Stimulated activated CD8-positive, alpha-beta memory T cell treated with anti-CD3 and anti-CD28 coated beads, Interleukin-4, amount 100 ng/mL, for 4 hours (primary cell): ENCODE results near the gene TMEM219.

Source experiments
- DNase-seq, 2 donors: peaks; one replicate each; pipeline ENCODE4 v3.0.0-alpha.2; 2020; ENCODE audit warnings: low read depth in 2 of 2, low spot score in 1 of 2

TMEM219 gene

DNA sequence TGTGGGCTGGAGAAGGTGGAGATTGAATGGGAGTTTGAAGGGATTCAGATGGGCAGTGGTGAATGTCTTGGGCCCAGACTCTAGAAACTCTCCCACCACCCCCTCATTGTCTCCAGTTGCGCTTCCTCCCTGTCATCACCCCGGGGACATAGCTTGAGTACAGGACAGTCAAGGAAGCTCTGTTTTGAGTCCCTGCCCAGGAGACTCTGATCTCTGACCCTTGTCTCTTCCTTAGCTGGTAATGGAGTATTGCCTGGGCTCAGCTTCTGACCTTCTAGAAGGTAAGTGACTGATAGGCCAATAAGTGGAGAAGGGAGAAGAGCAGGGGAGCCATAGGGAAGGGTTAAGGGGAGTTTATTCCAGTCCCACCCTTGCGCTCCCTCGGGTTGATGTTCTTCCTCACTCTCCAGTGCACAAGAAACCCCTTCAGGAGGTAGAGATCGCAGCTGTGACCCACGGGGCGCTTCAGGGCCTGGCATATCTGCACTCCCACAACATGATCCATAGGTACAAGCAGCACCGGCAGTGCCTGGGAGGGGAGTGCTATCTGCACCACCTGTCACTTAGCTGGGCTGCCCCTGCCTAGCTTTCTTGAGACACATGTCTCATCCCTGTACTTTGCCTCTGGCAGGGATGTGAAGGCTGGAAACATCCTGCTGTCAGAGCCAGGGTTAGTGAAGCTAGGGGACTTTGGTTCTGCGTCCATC lies 16.8 kb downstream of the TMEM219 start:
- DNase-seq = no peak

DNA sequence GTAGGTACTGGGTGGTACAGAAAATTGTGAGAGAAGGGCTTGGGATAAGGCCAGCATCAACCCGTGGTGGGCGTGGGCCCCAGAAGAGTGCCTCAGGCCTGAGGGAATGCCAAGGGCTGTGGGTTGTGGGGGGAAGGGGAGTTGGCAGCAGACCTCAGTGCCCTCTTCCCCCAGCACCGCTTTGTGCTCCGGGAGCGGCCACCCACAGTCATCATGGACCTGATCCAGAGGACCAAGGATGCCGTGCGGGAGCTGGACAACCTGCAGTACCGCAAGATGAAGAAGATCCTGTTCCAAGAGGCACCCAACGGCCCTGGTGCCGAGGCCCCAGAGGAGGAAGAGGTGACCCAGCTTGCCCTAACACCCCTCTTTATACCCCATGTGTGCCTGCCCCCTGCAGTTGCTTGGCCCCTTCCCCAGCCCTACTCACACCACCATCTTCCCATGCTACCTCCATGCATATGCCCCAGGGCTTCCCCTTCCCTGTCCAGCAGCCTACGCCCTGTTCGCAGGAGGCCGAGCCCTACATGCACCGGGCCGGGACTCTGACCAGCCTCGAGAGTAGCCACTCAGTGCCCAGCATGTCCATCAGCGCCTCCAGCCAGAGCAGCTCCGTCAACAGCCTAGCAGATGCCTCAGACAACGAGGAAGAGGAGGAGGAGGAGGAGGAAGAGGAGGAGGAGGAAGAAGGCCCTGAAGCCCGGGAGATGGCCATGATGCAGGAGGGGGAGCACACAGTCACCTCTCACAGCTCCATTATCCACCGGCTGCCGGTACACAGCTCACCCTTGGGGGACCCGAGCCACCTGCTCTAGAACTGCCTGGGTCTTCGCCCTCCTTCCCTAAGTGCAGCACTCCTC lies 20.9 kb downstream of the TMEM219 start:
- no peak for DNase-seq

DNA sequence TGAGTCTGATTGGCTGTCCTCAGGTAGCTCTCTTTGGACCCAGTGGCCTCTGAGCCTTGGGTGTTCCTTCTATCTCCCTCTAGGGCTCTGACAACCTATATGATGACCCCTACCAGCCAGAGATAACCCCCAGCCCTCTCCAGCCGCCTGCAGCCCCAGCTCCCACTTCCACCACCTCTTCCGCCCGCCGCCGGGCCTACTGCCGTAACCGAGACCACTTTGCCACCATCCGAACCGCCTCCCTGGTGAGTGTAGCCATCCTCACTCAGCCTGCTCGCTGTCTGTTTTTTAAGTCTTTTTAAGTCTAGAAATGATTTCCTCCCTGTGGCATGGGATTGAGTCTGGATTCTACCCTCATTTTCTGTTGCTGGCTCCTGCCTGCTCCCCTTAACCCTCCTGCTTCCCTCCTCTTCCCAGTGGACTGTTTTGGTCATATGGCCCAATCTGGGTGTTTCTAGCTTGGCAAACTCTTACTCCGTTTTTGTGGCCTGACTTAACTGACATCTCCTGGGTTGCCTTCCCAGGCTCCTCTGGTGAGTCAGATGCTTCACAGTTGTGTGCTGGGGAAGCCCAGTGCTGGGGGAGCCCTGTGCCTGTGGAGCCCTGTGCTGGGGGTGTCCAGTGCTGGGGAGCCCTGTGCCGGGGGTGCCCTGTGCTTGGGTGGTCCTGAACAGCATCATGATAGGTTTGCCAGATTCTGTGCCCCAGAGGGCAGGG lies 21.7 kb downstream of the TMEM219 start:
- no peak for DNase-seq

DNA sequence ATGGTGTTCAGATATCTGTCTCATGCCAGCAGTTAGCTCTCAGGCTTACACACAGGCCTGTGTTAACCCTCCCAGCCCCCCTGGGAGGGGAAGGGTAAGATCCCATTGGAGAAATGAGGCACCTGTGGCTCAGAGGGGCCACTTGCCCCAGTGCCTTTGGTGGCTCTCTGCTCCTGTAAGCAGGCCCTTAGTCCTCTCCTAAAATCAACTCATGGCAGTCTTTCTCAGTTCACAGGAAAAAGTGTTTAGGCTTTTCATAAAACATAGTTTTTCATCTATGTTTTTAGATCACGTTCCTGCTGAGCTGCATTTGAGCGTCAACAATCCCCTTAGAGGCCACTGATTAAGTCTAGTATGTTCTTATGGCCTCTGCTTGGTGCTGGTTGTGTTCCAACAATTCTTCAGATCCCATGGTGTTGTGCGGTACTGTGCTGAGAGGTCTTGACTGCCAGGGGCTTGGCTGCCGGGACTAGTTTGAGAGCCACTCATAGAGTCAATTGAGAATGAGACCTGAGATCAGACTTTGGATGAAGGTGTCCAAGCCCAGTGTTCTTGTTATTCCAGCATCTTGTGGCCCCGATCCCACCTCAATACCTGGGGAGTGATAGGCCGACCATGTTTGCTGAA lies 22.4 kb downstream of the TMEM219 start:
- DNase-seq = no peak

DNA sequence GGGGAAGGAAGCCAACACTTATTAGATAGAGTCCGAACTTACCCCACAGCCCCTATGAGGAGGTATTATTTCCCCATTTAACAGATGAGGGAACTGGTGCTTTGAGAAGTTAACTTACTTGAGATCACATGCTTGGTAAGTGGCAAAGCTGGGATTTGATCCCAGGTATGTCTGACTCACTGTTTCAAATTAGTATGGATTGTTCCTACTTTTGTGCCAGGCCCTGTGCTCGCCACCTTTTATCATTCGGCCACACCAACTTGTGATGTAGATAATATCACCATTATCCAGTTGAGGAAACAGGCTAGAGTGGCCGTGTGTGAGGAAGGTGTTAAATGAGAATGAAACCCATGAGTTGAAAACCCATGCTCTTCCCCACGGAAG lies 22.9 kb downstream of the TMEM219 start:
- DNase-seq = no peak

DNA sequence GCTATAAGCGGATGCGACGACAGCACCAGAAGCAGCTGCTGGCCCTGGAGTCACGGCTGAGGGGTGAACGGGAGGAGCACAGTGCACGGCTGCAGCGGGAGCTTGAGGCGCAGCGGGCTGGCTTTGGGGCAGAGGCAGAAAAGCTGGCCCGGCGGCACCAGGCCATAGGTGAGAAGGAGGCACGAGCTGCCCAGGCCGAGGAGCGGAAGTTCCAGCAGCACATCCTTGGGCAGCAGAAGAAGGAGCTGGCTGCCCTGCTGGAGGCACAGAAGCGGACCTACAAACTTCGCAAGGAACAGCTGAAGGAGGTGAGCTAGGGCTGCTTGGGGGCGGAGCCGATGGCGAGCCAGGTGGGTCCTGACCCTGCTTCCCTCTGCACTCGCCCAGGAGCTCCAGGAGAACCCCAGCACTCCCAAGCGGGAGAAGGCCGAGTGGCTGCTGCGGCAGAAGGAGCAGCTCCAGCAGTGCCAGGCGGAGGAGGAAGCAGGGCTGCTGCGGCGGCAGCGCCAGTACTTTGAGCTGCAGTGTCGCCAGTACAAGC lies 23.5 kb downstream of the TMEM219 start:
- no peak for DNase-seq

DNA sequence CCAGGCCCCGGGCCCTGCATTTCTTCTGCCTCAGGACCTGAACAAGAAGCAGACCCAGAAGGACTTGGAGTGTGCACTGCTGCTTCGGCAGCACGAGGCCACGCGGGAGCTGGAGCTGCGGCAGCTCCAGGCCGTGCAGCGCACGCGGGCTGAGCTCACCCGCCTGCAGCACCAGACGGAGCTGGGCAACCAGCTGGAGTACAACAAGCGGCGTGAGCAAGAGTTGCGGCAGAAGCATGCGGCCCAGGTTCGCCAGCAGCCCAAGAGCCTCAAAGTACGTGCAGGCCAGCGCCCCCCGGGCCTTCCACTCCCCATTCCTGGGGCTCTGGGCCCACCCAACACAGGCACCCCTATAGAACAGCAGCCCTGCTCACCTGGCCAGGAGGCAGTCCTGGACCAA lies 24.4 kb downstream of the TMEM219 start:
- DNase-seq = no peak

DNA sequence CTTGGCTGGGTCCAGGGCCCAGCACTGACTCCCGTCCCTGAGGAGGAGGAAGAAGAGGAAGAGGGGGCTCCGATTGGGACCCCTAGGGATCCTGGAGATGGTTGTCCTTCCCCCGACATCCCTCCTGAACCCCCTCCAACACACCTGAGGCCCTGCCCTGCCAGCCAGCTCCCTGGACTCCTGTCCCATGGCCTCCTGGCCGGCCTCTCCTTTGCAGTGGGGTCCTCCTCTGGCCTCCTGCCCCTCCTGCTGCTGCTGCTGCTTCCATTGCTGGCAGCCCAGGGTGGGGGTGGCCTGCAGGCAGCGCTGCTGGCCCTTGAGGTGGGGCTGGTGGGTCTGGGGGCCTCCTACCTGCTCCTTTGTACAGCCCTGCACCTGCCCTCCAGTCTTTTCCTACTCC lies 25.1 kb downstream of the TMEM219 start:
- no peak for DNase-seq

DNA sequence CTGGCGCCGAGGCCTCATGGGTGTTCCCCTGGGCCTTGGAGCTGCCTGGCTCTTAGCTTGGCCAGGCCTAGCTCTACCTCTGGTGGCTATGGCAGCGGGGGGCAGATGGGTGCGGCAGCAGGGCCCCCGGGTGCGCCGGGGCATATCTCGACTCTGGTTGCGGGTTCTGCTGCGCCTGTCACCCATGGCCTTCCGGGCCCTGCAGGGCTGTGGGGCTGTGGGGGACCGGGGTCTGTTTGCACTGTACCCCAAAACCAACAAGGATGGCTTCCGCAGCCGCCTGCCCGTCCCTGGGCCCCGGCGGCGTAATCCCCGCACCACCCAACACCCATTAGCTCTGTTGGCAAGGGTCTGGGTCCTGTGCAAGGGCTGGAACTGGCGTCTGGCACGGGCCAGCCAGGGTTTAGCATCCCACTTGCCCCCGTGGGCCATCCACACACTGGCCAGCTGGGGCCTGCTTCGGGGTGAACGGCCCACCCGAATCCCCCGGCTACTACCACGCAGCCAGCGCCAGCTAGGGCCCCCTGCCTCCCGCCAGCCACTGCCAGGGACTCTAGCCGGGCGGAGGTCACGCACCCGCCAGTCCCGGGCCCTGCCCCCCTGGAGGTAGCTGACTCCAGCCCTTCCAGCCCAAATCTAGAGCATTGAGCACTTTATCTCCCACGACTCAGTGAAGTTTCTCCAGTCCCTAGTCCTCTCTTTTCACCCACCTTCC lies 25.6 kb downstream of the TMEM219 start:
- DNase-seq = no peak

DNA sequence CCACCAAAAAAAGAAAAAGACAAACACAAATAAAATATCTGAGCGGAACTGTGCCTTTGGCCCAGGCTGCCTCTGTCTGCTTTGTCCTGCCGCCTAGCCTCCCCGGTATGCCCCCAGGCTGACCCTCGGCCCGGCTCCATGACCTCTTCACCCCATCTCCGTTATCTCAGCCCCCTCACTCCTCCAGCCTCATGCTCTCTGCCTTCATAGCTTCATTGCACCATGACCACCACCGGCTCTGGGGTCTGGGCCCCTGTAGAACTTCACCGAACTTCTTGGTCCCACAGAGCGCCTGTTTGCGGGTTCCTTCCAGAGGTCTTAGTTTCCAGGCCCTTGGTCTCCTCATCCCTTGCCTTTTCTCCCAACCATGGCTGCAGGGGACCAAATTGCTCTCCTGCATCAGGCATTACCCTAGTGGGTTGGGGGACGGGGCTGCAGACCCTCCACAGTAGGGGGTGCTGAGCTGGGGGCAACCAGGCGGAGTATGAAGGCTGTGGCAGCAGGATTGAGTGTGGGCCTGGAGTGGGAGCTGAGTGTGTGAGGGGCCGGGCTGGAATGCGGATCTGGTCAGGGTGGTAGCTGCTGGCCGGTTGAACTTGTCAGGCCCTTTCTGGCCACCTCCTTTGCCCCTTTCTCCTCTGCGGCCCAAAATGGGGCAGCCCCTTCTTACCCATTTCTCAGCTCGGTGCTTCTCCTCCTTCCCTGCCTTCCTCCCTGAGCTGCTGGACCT lies 26.6 kb downstream of the TMEM219 start:
- DNase-seq = no peak

DNA sequence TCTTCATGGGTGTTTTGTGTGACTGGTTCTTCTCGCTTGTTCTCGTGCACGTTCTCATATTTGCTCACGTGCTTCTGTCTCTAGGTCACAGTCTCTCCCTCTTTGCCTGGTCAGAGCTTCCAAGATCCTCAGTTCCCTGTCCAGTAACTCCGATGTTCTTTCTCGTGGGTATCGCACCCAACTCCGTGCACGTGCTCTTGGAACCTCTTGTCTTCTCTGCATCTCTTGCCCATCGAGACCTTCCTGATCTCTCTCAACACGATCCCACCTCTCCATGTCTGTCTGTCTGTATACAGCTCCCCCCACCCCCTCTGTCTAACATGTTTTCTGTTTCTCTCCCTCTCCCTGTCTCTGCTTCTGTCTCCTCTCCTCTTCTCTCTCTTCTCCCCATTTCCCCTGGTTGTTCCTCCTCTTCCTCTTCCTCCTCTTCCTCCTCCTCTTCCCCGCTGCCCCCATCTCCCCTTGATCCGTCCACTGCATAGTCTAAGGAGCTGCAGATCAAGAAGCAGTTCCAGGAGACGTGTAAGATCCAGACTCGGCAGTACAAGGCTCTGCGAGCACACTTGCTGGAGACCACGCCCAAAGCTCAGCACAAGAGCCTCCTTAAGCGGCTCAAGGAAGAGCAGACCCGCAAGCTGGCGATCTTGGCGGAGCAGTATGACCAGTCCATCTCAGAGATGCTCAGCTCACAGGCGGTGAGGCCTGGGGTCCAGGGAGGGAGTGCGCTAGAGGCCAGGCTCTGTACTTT lies 27.4 kb downstream of the TMEM219 start:
- no peak for DNase-seq

DNA sequence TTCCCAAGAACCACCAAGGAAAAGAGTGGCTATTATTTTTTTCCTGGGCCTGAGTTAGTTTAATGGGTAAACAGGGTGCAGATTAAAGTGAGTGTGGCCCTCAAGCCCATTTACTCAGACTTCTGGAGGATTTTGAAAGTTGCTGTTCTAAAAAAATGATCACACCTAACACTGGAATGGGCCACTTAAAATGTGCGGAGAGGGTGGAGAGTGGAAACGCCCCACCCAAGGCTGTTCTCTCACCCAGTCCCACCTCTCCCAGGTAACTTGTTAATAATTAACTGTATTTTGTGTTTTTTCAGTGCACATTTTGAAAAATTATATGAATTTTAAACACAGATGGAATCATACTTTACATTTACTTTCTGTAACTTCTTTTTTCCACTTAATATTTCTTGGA lies 28.2 kb downstream of the TMEM219 start:
- DNase-seq = no peak

DNA sequence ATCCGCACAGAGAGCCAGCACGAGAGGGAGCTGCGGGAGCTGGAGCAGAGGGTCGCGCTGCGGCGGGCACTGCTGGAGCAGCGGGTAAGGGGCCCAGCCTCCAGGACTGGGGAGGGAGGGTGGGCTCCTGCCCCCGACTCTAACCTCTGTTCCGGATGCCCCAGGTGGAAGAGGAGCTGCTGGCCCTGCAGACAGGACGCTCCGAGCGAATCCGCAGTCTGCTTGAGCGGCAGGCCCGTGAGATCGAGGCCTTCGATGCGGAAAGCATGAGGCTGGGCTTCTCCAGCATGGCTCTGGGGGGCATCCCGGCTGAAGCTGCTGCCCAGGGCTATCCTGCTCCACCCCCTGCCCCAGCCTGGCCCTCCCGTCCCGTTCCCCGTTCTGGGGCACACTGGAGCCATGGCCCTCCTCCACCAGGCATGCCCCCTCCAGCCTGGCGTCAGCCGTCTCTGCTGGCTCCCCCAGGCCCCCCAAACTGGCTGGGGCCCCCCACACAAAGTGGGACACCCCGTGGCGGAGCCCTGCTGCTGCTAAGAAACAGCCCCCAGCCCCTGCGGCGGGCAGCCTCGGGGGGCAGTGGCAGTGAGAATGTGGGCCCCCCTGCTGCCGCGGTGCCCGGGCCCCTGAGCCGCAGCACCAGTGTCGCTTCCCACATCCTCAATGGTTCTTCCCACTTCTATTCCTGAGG lies 29.1 kb downstream of the TMEM219 start:
- no peak for DNase-seq

DNA sequence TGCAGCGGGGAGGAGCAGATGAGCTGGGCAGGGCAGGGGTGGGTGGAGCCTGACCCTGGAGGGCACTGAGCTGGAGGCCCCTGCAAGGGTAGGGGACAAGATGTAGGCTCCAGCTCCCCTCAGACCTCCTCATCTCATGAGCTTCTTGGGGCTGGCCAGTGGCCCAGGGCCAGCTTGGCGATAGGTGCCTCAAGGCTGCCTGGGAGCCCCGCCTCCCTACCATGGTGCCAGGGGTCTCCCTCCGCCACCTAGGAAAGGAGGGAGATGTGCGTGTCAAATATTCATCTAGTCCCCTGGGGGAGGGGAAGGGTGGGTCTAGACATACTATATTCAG lies 29.7 kb downstream of the TMEM219 start:
- DNase-seq = no peak

DNA sequence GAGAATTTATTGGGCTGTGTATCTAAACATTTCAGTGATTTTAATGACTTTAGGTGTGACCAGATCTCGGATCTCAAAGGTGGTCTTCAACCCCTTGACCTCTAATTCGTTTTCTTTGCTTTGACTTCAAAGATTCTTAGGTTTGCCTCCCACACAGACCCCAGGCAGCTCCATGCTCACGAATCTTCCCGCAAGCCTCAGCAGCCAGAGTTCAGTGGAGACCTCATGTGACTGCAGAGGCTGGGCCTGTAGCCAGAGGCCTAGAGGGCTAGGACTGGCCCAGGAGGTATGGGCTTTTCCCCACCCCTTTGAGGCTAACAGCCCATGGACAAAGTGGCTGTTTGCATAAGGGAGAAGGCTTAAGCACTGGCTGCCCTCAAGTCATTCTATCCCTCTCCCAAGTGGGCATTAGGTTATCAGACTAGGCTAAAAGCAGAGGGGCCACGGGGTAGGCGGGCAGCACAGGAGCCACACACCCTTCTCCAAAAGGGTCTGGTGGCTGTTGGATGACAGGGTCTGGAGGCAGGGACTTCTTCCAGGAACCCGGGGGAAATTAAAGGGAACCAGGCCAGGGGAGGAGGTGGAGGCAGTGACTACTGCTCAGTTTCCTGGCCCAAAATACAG lies 30.6 kb downstream of the TMEM219 start:
- DNase-seq = no peak

DNA sequence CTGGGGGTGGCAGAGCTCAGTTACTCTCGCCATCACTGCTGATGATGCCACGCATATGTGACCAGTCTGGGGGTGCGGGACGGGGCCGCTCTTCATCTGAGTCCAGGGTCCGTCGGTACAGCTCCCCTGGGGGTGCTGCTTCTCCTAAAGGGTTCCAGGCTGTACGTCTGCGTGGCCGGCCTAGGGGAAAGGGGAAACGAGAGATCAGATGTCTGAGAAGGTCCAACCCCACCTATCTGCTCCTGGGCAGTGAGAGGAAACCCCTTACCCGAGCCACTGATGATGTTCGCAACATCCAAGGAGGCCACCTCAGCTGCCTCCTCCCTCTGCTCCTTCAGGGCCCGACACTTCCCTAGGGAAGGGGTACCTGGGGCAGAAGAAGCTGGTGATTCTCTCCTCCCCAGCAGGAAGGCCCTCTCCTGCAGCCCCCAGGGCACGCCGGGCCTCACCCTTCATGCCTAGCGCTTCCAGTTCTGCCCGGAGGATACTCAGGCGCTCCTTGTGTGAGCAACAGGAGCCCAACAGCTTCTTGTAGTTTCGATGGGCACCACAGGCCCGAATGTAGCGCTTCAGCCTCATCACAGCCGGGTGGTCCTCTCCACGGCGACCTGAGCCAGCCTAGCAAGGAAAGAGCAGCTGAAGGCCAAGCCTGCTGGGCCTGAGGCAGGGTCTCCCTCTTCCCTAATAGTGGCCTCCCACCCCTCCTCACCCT lies 31.5 kb downstream of the TMEM219 start:
- DNase-seq = no peak

DNA sequence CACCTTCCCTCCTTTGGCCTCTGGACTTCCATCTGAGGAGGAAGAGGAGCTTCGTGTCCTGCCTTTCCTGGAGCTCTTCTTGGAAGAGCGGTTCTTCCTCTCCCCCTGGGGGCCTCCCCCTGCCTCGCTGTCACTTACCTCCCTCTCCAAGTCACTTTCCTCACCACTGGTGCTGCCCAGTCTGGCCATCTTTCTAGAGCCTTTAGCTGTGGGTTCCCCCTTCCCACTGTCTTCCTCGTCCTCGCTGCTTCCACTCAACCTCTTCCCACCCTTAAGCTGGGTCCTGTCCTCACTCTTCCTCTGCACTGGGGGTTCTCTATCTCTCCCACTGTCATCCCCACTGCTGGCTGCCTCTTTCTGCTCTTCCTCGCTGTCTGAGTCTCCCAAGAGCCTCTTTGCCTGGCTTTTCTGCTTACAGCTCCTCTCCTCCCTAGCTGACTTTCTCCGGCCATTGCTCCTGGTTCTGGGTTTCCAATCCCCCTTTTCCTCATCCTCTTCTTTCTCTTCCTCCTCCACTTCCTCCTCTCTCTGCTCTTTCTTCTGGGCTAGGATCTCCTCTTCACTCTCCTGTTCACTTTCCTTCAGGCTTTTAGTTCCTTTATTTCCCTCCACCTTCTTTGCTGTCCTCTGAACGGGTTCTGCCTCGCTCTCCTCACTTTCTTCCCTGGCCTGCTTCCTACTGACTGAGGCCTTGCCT lies 32.2 kb downstream of the TMEM219 start:
- no peak for DNase-seq
